ENCODE results near the gene TBC1D5.

TBC1D5 gene

GRCh38 chr3:17288839-17289399, 453.5 kb downstream of the TBC1D5 start:
- DNase-seq, result no peak

GRCh38 chr3:17287006-17287689, 455.3 kb downstream of the TBC1D5 start:
- no peak for DNase-seq

GRCh38 chr3:17278006-17278405, 464.4 kb downstream of the TBC1D5 start:
- DNase-seq, result no peak

- DNase-seq, result no peak
Measured at GRCh38 chr3:17266846-17267245, 475.6 kb downstream of the TBC1D5 start.

GRCh38 chr3:17261627-17262369, 480.6 kb downstream of the TBC1D5 start:
- no peak for DNase-seq

- DNase-seq, result no peak
Measured at GRCh38 chr3:17260257-17260656, 482.2 kb downstream of the TBC1D5 start.

- no peak for DNase-seq
Measured at GRCh38 chr3:17259685-17260084, 482.7 kb downstream of the TBC1D5 start.

- peak; percentile 40 for DNase-seq
Measured at GRCh38 chr3:17258823-17259436, 483.5 kb downstream of the TBC1D5 start.

GRCh38 chr3:17257269-17257668, 485.2 kb downstream of the TBC1D5 start:
- no peak for DNase-seq

GRCh38 chr3:17243621-17244020, 498.8 kb downstream of the TBC1D5 start:
- DNase-seq, result peak; percentile 55

- no peak for DNase-seq
Measured at GRCh38 chr3:17239417-17239816, 503.0 kb downstream of the TBC1D5 start.

- peak; percentile 7 for DNase-seq
Measured at GRCh38 chr3:17238023-17238422, 504.4 kb downstream of the TBC1D5 start.

GRCh38 chr3:17235310-17235709, 507.1 kb downstream of the TBC1D5 start:
- DNase-seq, result no peak

- DNase-seq, result no peak
Measured at GRCh38 chr3:17234382-17234781, 508.0 kb downstream of the TBC1D5 start.

- peak; percentile 67 for DNase-seq
Measured at GRCh38 chr3:17233398-17233800, 509.0 kb downstream of the TBC1D5 start.

- no peak for DNase-seq
Measured at GRCh38 chr3:17232442-17232841, 510.0 kb downstream of the TBC1D5 start.

GRCh38 chr3:17231537-17232261, 510.7 kb downstream of the TBC1D5 start:
- no peak for DNase-seq

GRCh38 chr3:17227472-17227871, 515.0 kb downstream of the TBC1D5 start:
- no peak for DNase-seq

- no peak for DNase-seq
Measured at GRCh38 chr3:17221529-17221928, 520.9 kb downstream of the TBC1D5 start.

- DNase-seq, result no peak
Measured at GRCh38 chr3:17219593-17219992, 522.8 kb downstream of the TBC1D5 start.

- DNase-seq, result no peak
Measured at GRCh38 chr3:17218587-17218986, 523.8 kb downstream of the TBC1D5 start.

- no peak for DNase-seq
Measured at GRCh38 chr3:17217588-17217987, 524.8 kb downstream of the TBC1D5 start.

GRCh38 chr3:17213102-17213501, 529.3 kb downstream of the TBC1D5 start:
- DNase-seq, result peak; percentile 71
